Measurements from ENCODE around the gene ARL5A.

DNA sequence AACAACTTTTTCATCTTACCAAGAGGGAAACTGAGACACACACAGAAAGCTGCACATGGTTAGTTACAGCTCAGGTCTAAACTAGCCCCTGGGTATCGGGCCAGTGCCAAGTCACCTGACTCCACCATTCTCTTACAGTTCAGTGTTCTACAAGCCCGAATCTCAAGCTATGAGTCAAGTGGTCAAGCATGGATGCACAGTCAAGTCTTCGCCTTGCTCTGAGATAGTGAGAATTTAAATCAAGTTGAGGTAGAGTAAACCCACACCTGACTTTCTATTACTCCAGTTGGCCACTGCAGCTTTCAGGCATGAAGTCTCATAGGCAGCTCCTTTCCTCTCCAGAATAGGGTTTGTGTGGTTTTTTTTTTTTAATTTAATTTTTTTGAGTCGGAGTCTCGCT, 34.5 kb upstream of the ARL5A start:
- TF ChIP-seq POLR2A (IDR thresholded peaks at IDR 0.05), result no peak
- TF ChIP-seq, protein P1, sequence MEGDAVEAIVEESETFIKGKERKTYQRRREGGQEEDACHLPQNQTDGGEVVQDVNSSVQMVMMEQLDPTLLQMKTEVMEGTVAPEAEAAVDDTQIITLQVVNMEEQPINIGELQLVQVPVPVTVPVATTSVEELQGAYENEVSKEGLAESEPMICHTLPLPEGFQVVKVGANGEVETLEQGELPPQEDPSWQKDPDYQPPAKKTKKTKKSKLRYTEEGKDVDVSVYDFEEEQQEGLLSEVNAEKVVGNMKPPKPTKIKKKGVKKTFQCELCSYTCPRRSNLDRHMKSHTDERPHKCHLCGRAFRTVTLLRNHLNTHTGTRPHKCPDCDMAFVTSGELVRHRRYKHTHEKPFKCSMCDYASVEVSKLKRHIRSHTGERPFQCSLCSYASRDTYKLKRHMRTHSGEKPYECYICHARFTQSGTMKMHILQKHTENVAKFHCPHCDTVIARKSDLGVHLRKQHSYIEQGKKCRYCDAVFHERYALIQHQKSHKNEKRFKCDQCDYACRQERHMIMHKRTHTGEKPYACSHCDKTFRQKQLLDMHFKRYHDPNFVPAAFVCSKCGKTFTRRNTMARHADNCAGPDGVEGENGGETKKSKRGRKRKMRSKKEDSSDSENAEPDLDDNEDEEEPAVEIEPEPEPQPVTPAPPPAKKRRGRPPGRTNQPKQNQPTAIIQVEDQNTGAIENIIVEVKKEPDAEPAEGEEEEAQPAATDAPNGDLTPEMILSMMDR (IDR thresholded peaks at IDR 0.05), result no peak
